Measurements from ENCODE around the gene CAPN5.

The CAPN5 gene

GRCh38 chr11:77026743-77027142, 40.0 kb upstream of the CAPN5 start:
- no peak for TF ChIP-seq CTCF (IDR thresholded peaks at IDR 0.05; ENCODE audit: control extremely low read depth, extremely low read depth, low read depth, missing control alignments)
- CTCF ChIA-PET = interaction anchor here (0.9 to 2.5 kb wide), 5 partner anchors 10 to 108 kb away, joined by 3 to 8 read pairs (median 5); no protein-coding TSS in a partner anchor
- POLR2A ChIA-PET = no interaction called here
- DNase-seq (ENCODE audit: extremely low spot score) = no peak

GRCh38 chr11:77027275-77027674, 39.5 kb upstream of the CAPN5 start:
- TF ChIP-seq CTCF (IDR thresholded peaks at IDR 0.05; ENCODE audit: control extremely low read depth, extremely low read depth, low read depth, missing control alignments) = no peak
- no peak for DNase-seq (ENCODE audit: extremely low spot score)
- POLR2A ChIA-PET = no interaction called here
- CTCF ChIA-PET = interaction anchor here (0.9 to 1.7 kb wide), 3 partner anchors 64 to 109 kb away, joined by 3 to 7 read pairs (median 4); no protein-coding TSS in a partner anchor

- ChIA-PET POLR2A (no interaction called here), CTCF (interaction anchor here (0.7 to 1.3 kb wide), 4 partner anchors 11 to 110 kb away, joined by 3 to 4 read pairs (median 3); no protein-coding TSS in a partner anchor)
- DNase-seq (ENCODE audit: extremely low spot score) = no peak
- no peak for TF ChIP-seq CTCF (IDR thresholded peaks at IDR 0.05; ENCODE audit: control extremely low read depth, extremely low read depth, low read depth, missing control alignments)
Measured at GRCh38 chr11:77029829-77030228, 36.9 kb upstream of the CAPN5 start.

- ChIA-PET POLR2A (no interaction called here), CTCF (interaction anchor here (1.0 kb wide), 1 partner anchor 11 kb away, joined by 3 read pairs; no protein-coding TSS in a partner anchor)
Measured at GRCh38 chr11:77030834-77031414, 35.8 kb upstream of the CAPN5 start.

GRCh38 chr11:77031599-77031998, 35.2 kb upstream of the CAPN5 start:
- TF ChIP-seq CTCF (IDR thresholded peaks at IDR 0.05; ENCODE audit: control extremely low read depth, extremely low read depth, low read depth, missing control alignments) = no peak
- POLR2A ChIA-PET = no interaction called here
- CTCF ChIA-PET = no interaction called here
- no peak for DNase-seq (ENCODE audit: extremely low spot score)

More at GRCh38 chr11:77030834-77031414, 35.8 kb upstream of the CAPN5 start:
- no peak for DNase-seq (ENCODE audit: extremely low spot score)
- no peak for TF ChIP-seq CTCF (IDR thresholded peaks at IDR 0.05; ENCODE audit: control extremely low read depth, extremely low read depth, low read depth, missing control alignments)

GRCh38 chr11:77035039-77035438, 31.7 kb upstream of the CAPN5 start:
- no peak for TF ChIP-seq CTCF (IDR thresholded peaks at IDR 0.05; ENCODE audit: control extremely low read depth, extremely low read depth, low read depth, missing control alignments)
- no peak for DNase-seq (ENCODE audit: extremely low spot score)
- POLR2A ChIA-PET = no interaction called here
- CTCF ChIA-PET = interaction anchor here (1.9 to 3.9 kb wide), 5 partner anchors 10 to 116 kb away, joined by 7 to 24 read pairs (median 16); no protein-coding TSS in a partner anchor

Data from GM10248 (cell line).